Esophagus squamous epithelium (tissue), 4 donors: ENCODE data around the gene CACNG3.

Experiments used
- POLR2A ChIP-seq, 4 donors: fragments of 450-650 bp; IDR thresholded peaks; one replicate each; pipeline ENCODE4 v1.6.1; 2017; ENCODE audit warnings: antibody characterized with exemption in 4 of 4, mild to moderate bottlenecking in 4 of 4, moderate library complexity in 3 of 4
- TF ChIP-seq, protein P1 (sequence below), 6 experiments: fragments of 450-650 bp in 4 of 6; fragments of 200-600 bp in 2 of 6; sonication (generic) in 2 of 6; IDR thresholded peaks; one replicate each; pipeline ENCODE4 v1.5.1; 2016 to 2019; ENCODE audit warnings: antibody characterized with exemption in 6 of 6, mild to moderate bottlenecking in 4 of 6, moderate library complexity in 4 of 6

DNA sequence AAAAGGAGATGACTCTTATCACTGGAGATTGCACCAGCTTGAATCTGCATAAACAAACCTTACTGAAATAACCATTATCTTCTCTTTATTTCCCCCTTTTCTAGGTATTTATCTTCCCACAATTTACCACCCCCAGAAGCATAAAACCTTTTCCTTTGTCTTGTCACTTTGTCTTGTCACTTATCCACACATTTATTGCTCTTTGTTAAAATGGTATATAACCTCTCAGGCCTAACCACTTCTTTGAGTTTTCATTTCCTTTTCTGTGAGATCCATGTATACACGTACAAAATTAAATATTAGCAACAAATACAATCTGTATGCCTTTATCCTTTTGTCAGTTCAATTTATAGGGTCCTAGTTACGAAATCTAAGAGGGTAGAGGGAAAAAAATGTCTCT lies 122.9 kb downstream of the CACNG3 start:
- TF ChIP-seq, protein P1, sequence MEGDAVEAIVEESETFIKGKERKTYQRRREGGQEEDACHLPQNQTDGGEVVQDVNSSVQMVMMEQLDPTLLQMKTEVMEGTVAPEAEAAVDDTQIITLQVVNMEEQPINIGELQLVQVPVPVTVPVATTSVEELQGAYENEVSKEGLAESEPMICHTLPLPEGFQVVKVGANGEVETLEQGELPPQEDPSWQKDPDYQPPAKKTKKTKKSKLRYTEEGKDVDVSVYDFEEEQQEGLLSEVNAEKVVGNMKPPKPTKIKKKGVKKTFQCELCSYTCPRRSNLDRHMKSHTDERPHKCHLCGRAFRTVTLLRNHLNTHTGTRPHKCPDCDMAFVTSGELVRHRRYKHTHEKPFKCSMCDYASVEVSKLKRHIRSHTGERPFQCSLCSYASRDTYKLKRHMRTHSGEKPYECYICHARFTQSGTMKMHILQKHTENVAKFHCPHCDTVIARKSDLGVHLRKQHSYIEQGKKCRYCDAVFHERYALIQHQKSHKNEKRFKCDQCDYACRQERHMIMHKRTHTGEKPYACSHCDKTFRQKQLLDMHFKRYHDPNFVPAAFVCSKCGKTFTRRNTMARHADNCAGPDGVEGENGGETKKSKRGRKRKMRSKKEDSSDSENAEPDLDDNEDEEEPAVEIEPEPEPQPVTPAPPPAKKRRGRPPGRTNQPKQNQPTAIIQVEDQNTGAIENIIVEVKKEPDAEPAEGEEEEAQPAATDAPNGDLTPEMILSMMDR (IDR thresholded peaks at IDR 0.05): no peak
- no peak for TF ChIP-seq POLR2A (IDR thresholded peaks at IDR 0.05)
